ENCODE results near the gene PSME4.

Gene PSME4, protein sequence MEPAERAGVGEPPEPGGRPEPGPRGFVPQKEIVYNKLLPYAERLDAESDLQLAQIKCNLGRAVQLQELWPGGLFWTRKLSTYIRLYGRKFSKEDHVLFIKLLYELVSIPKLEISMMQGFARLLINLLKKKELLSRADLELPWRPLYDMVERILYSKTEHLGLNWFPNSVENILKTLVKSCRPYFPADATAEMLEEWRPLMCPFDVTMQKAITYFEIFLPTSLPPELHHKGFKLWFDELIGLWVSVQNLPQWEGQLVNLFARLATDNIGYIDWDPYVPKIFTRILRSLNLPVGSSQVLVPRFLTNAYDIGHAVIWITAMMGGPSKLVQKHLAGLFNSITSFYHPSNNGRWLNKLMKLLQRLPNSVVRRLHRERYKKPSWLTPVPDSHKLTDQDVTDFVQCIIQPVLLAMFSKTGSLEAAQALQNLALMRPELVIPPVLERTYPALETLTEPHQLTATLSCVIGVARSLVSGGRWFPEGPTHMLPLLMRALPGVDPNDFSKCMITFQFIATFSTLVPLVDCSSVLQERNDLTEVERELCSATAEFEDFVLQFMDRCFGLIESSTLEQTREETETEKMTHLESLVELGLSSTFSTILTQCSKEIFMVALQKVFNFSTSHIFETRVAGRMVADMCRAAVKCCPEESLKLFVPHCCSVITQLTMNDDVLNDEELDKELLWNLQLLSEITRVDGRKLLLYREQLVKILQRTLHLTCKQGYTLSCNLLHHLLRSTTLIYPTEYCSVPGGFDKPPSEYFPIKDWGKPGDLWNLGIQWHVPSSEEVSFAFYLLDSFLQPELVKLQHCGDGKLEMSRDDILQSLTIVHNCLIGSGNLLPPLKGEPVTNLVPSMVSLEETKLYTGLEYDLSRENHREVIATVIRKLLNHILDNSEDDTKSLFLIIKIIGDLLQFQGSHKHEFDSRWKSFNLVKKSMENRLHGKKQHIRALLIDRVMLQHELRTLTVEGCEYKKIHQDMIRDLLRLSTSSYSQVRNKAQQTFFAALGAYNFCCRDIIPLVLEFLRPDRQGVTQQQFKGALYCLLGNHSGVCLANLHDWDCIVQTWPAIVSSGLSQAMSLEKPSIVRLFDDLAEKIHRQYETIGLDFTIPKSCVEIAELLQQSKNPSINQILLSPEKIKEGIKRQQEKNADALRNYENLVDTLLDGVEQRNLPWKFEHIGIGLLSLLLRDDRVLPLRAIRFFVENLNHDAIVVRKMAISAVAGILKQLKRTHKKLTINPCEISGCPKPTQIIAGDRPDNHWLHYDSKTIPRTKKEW (N-terminal part only)

DNA sequence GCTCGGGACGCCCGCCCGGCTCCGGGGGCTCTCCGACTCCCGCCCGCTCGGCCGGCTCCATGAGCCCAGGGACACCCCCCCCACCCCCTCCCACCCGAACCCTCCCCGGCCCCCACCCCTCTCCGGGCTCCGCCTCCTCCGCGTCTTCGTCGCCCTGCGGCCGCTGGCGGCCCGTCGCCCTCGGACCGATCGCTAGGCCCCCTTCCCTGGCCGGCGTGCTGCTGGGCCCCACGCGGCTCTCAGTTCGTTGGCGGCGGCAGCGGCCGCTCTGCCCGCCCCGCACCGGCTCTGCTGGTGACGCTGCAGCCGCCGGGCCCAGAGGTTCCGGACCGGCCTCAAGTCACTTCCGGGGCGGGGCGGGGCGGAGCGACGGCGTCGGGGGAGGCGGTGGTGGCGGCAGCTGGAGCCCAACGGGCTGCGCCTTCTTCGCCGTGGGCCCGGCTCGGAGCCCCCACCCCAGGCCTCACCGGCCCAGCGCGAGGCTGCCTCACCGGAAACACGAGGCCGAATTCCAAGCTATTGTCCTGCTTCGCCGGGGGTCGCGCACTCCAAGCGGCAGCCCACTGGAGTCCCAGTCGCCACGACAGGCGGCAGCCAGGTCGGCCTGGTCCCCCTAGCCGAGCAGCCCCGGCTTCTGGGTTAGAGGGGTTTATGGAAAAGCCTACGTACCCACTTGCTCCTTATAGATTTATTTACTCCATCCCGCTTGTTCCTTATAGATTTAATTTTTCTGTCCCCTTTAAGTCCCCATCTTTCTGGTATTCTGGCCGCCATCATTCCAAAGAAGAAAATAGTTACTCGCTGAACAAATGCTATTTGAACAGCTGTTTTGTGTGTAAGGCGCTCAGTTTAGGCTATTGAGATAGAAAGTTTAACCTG is at the start of gene PSME4:
Gene PSME4, minus strand, starts transcription at position 270 of the 879 bp plus-strand sequence. Its CDS starts 209 bp downstream, at position 61.
- H3K4me3 ChIP-seq (ENCODE audit: low read depth in 1 of 2, low read length in 2 of 2): peak within 1 kb of the TSS; percentile 89 to 97
- no peaks in the 10 kb centered on the region for H3K27me3 ChIP-seq (ENCODE audit: control insufficient read depth in 1 of 2, insufficient read depth in 2 of 2, low read length in 2 of 2)
- H3K4me1 ChIP-seq (ENCODE audit: insufficient read depth, low read length): peaks cover 19% of the 10 kb centered on the region
- H3K36me3 ChIP-seq (ENCODE audit: insufficient read depth, low read length): peaks cover 18% of the 10 kb centered on the region
- peak within 1 kb of the TSS; percentile 78 for H3K9ac ChIP-seq (ENCODE audit: low read length)
- H3K27ac ChIP-seq (ENCODE audit: low read depth, low read length): peak within 1 kb of the TSS; percentile 96
- no peaks in the 10 kb centered on the region for H3K9me3 ChIP-seq (ENCODE audit: low read length)

DNA sequence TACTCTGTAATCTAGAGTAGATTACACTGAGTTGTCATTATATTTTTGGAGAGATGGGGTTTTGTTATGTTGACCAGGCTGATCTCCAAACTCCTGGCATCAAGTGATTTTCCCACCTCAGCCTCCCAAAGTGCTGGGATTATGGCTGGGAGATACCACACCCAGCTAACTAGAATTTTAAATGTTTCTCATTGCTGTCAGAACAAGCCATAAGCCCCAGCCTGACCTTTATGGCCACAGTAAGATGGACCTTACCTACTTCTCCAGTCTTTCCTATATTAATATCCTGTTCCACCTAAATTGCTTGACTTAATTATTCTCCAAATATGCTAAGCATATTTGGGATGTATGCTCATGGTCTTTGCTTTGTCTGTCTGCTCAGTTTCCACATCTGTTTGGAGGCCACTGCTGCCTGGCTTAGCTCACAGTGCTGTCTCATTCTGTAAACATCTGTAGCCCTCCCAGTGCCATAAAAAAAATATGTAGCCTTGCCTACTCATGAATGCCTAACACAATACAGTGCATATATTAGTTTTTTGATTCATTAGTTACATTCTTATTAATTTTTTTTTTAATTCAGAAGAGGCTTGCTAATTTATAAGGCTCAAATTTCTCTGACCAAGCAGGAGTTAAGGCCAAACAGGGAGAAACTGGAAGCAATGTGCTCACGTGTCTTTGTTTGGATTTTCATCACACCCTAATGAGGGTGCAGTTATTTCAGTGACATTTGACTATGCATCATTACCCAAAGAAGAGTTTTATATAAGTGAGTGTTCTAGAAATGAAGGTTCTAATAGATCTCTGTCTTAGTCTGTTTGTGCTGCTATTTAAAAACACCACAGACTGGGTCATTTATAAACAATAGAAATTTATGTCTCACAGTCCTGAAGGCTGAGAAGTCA is 45.3 kb upstream of the PSME4 start:
- no peaks in the 10 kb centered on the region for H3K27me3 ChIP-seq (ENCODE audit: control insufficient read depth in 1 of 2, insufficient read depth in 2 of 2, low read length in 2 of 2)
- peaks cover 31% of the 10 kb centered on the region for H3K4me1 ChIP-seq (ENCODE audit: insufficient read depth, low read length)
- H3K27ac ChIP-seq (ENCODE audit: low read depth, low read length): peak overlapping the region; percentile 56
- no peaks in the 10 kb centered on the region for H3K9me3 ChIP-seq (ENCODE audit: low read length)
- H3K4me3 ChIP-seq (ENCODE audit: low read depth in 1 of 2, low read length in 2 of 2): no peak overlapping the region
- no peak overlapping the region for H3K9ac ChIP-seq (ENCODE audit: low read length)
- H3K36me3 ChIP-seq (ENCODE audit: insufficient read depth, low read length): no peaks in the 10 kb centered on the region

DNA sequence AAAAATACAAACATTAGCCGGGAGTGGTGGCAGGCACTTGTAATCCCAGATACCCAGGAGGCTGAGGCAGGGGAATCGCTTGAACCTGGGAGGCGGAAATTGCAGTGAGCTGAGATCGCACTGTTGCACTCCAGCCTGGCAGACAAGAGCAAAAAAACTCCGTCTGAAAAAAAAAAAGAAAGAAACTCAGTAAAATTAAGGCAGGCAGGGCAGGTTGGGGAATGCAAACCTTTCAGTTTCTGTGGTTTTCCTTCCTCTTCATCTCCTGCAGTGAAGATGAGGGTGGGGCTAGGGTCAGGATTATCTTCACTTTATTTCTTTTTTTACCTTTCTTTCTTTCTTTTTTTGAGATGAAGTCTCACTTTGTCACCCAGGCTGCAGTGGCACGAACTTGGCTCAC is 43.2 kb upstream of the PSME4 start:
- no peak overlapping the region for H3K27ac ChIP-seq (ENCODE audit: low read depth, low read length)
- peaks cover 31% of the 10 kb centered on the region for H3K4me1 ChIP-seq (ENCODE audit: insufficient read depth, low read length)
- no peaks in the 10 kb centered on the region for H3K36me3 ChIP-seq (ENCODE audit: insufficient read depth, low read length)
- H3K9ac ChIP-seq (ENCODE audit: low read length): no peak overlapping the region
- no peak overlapping the region for H3K4me3 ChIP-seq (ENCODE audit: low read depth in 1 of 2, low read length in 2 of 2)
- H3K27me3 ChIP-seq (ENCODE audit: control insufficient read depth in 1 of 2, insufficient read depth in 2 of 2, low read length in 2 of 2): no peaks in the 10 kb centered on the region
- H3K9me3 ChIP-seq (ENCODE audit: low read length): no peaks in the 10 kb centered on the region

DNA sequence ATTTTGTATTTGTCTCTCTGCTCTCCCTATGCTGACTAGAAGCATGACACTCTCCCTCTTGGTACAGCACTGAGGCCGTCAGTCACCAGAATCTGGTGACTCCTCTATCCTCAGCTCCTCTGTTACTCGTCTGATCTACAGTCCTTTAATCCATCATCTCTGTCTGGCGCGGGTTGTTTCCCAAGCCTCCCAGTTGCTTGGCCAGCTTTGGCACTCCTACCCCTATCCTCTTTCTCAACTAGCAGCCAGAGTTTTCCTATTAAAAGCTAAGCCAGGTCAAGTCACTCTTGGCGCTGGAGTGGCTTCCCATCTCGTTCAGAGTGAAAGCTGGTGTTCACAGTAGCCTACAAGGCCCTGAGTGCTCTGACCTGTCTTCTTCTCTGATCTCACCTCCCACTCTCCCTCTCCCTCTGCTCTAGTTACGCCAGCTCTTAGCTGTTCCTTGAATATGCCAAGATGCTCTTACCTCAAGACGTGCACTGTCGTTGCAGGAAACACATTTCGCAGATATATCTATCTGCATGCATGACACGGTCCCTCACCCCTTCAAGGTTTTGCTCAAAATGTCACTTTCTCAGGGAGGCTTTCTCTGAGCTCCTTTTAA is 41.8 kb upstream of the PSME4 start:
- Histone ChIP-seq H3K27me3 (ENCODE audit: control insufficient read depth in 1 of 2, insufficient read depth in 2 of 2, low read length in 2 of 2) (no peaks in the 10 kb centered on the region), H3K27ac (ENCODE audit: low read depth, low read length) (no peak overlapping the region), H3K4me3 (ENCODE audit: low read depth in 1 of 2, low read length in 2 of 2) (no peak overlapping the region), H3K4me1 (ENCODE audit: insufficient read depth, low read length) (peaks cover 31% of the 10 kb centered on the region), H3K9ac (ENCODE audit: low read length) (no peak overlapping the region), H3K9me3 (ENCODE audit: low read length) (no peaks in the 10 kb centered on the region), H3K36me3 (ENCODE audit: insufficient read depth, low read length) (no peaks in the 10 kb centered on the region)

DNA sequence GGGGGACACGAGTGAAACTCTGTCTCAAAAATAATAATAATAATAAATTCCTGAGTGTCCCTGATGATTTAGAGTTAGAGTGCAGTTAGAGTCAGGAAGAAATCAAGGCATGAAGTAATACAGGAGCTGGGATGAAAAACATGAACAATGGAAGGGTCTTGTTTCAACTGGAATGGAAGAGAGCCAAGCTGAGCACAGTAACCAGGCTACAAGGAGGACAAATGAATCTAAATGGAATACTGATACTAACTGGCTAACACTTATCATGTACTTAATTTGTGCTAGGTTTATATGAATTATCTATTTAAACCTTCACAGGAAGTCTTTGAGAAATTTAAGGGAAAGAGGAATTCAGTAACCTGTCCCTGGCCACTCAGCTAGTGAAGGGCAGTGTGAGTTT is 38.8 kb upstream of the PSME4 start:
- Histone ChIP-seq H3K36me3 (ENCODE audit: insufficient read depth, low read length) (no peaks in the 10 kb centered on the region), H3K9me3 (ENCODE audit: low read length) (no peaks in the 10 kb centered on the region), H3K9ac (ENCODE audit: low read length) (no peak overlapping the region), H3K27me3 (ENCODE audit: control insufficient read depth in 1 of 2, insufficient read depth in 2 of 2, low read length in 2 of 2) (no peaks in the 10 kb centered on the region), H3K4me3 (ENCODE audit: low read depth in 1 of 2, low read length in 2 of 2) (no peak overlapping the region), H3K4me1 (ENCODE audit: insufficient read depth, low read length) (peaks cover 18% of the 10 kb centered on the region), H3K27ac (ENCODE audit: low read depth, low read length) (no peak overlapping the region)

DNA sequence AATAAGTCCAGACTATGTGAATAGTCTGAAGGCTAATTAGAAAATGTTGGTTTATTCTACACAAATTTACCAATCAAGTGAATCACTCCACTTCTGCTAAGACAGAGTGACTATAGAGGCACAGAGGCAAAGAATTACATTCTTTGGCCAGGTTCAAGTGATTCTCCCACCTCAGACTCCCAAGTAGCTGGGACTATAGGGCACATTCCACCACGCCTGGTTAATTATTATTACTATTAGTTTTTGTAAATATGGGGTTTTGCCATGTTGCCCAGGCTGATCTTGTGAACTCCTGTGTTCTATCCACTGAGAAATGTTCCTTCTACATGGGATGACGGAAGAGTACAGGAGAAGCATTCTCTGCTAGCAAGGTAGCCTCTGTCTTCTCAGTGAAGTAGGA is 37.6 kb upstream of the PSME4 start:
- peaks cover 13% of the 10 kb centered on the region for H3K4me1 ChIP-seq (ENCODE audit: insufficient read depth, low read length)
- H3K4me3 ChIP-seq (ENCODE audit: low read depth in 1 of 2, low read length in 2 of 2): no peak overlapping the region
- no peaks in the 10 kb centered on the region for H3K9me3 ChIP-seq (ENCODE audit: low read length)
- H3K27ac ChIP-seq (ENCODE audit: low read depth, low read length): no peak overlapping the region
- no peak overlapping the region for H3K9ac ChIP-seq (ENCODE audit: low read length)
- H3K36me3 ChIP-seq (ENCODE audit: insufficient read depth, low read length): no peaks in the 10 kb centered on the region
- H3K27me3 ChIP-seq (ENCODE audit: control insufficient read depth in 1 of 2, insufficient read depth in 2 of 2, low read length in 2 of 2): no peaks in the 10 kb centered on the region

DNA sequence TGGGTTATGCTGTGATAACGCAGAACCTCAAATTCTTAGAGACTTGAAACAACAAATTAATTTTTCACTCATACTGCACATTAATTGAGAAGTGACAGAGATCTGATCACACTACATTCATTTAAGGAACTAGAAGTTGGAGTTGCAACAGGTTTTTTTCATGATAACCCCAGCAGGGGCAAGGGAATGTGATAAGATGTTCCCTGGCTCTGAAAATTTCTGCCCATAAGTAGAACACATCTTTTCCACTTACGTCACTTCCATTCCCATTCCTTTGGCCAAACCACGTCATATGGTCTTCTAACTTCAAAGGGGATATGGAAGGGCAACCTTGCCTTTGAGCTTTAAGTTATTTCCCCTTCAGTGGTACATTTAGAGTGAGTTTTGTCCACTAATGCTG is 29.7 kb upstream of the PSME4 start:
- no peak overlapping the region for H3K4me3 ChIP-seq (ENCODE audit: low read depth in 1 of 2, low read length in 2 of 2)
- no peaks in the 10 kb centered on the region for H3K9me3 ChIP-seq (ENCODE audit: low read length)
- H3K27ac ChIP-seq (ENCODE audit: low read depth, low read length): no peak overlapping the region
- H3K9ac ChIP-seq (ENCODE audit: low read length): no peak overlapping the region
- no peaks in the 10 kb centered on the region for H3K36me3 ChIP-seq (ENCODE audit: insufficient read depth, low read length)
- no peaks in the 10 kb centered on the region for H3K27me3 ChIP-seq (ENCODE audit: control insufficient read depth in 1 of 2, insufficient read depth in 2 of 2, low read length in 2 of 2)
- H3K4me1 ChIP-seq (ENCODE audit: insufficient read depth, low read length): peaks cover 14% of the 10 kb centered on the region

DNA sequence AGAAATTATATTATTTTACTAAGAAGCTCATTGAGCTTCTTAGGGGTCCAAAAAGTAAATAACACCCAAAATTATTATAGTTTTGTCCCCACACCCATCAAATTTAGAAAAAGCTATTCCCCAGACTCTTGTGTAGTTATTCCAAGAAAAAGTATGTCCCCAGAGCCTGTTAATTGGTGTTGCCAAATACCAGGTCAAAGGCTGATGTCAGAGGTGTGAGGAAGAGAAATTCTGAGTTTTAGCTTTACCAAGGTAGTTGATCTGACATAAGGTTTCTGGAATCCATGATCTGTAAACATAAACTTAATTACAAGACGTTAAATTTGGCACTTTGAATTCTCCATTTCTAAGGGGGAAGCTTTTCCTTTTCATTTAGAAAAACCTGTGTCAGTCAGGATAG is 29.3 kb upstream of the PSME4 start:
- Histone ChIP-seq H3K4me1 (ENCODE audit: insufficient read depth, low read length) (peaks cover 14% of the 10 kb centered on the region), H3K9ac (ENCODE audit: low read length) (no peak overlapping the region), H3K36me3 (ENCODE audit: insufficient read depth, low read length) (no peaks in the 10 kb centered on the region), H3K9me3 (ENCODE audit: low read length) (no peaks in the 10 kb centered on the region), H3K27me3 (ENCODE audit: control insufficient read depth in 1 of 2, insufficient read depth in 2 of 2, low read length in 2 of 2) (no peaks in the 10 kb centered on the region), H3K4me3 (ENCODE audit: low read depth in 1 of 2, low read length in 2 of 2) (no peak overlapping the region), H3K27ac (ENCODE audit: low read depth, low read length) (no peak overlapping the region)

DNA sequence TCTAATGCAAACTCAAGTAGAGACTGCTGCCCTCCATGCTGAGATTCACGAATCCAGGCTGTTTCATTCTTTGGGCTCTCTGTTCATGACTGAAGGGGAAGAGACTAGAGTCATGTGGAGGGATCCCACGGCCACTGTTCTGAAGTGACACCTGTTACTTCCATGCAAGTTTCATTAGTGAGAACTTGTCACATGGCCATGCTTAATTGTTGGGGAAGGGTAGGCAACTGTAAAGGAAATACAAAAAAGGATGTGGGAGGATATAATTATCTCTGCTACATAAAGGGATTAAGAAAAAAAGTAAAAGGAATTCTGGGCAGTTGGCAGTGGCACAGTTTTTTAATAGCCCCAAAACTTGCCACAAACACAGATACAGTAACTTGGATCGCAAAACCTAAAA is 28.0 kb upstream of the PSME4 start:
- Histone ChIP-seq H3K27ac (ENCODE audit: low read depth, low read length) (no peak overlapping the region), H3K36me3 (ENCODE audit: insufficient read depth, low read length) (no peaks in the 10 kb centered on the region), H3K27me3 (ENCODE audit: control insufficient read depth in 1 of 2, insufficient read depth in 2 of 2, low read length in 2 of 2) (no peaks in the 10 kb centered on the region), H3K4me1 (ENCODE audit: insufficient read depth, low read length) (peaks cover 14% of the 10 kb centered on the region), H3K4me3 (ENCODE audit: low read depth in 1 of 2, low read length in 2 of 2) (no peak overlapping the region), H3K9ac (ENCODE audit: low read length) (no peak overlapping the region), H3K9me3 (ENCODE audit: low read length) (no peaks in the 10 kb centered on the region)

Data from muscle layer of colon (tissue), 2 donors.